Activated CD8-positive, alpha-beta memory T cell treated with anti-CD3 and anti-CD28 coated beads for 48 hours (primary cell): ENCODE data around the gene ZNF91.
"Not testable (repeated sequence)": the region's sequence is repeated elsewhere in the genome, so short reads cannot be mapped to it uniquely, and the experiment has no call there.

ENCODE experiments used
- DNase-seq, 3 experiments: peaks; one replicate each; pipeline ENCODE4 v3.0.0-alpha.2; 2020; ENCODE audit warnings: low read depth in 2 of 3, low spot score in 2 of 3

ZNF91 gene

DNA sequence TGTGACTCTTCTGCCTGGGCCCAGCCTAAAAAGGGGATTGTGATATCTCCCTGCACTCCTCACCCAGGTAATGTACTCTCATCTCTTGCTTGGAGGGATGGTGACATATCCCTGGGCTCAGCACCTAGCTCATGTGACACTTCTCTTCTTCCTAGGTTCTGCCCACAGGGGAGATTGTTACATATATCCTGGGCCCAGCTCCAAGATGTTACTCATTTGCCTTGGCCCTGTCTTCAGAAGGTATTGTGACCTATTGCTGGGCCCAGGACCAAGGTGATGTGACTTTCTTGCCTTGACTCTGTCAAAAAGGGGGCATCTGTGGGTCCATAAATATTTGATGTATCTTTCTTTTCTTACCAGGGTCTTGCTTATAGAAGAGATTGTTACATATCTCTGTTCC lies 73.9 kb downstream of the ZNF91 start:
- not testable (repeated sequence) for DNase-seq

DNA sequence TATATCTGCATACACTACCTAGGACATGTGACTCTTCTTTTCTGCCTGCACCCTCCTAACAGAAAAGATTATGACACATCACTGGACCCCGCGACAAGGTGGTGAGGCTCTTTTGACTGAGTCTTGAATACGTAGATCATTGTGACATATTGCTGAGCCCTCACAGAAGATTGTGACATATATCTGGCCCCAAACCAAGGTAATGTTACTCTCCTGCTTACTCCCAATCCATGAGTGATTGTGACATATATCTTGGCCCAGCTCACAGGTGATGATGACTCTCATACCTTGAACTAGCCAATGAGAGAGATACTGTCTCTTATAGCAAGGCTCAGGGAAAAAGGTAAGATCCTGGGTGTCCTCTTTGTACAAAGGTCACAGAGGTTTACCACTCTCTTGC lies 75.7 kb downstream of the ZNF91 start:
- not testable (repeated sequence) for DNase-seq

DNA sequence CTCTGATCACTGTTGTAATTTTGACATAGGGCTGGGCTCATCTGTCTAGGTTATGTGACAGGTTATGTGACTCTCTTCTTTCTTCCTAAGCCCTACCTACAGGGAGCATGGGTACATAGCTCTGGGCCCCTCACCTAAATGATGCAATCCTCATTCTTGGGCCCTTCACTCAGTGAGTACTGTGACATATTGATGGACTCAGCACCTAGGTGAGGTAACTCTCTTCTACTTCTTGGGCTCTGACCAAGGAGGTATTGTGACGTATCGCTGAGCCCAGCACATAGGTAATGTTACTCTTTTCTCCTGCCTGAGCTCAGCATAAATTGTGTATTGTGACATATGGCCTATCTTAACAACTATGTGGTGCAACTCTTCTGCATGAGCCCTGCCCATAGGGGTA lies 76.3 kb downstream of the ZNF91 start:
- DNase-seq: not testable (repeated sequence)

DNA sequence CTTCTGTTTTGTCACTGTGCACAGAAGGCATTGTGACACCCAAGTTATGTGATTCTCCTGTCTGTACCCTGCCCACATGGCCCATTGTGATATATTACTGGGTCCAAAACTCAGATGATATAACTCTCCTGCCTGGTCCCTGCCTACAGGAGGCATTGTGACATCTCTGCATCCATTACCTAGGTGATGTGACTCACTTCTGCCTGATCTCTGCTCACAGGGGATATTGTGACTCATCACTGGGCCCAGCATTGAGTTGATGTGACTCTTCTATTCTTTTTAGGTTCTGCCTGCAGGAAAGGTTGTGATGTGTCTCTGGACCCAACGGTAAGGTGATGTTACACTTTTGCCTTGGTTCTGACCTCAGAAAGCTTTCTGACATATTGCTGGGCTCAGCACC lies 77.1 kb downstream of the ZNF91 start:
- DNase-seq: no peak

- no peak for DNase-seq
Observed at GRCh38 chr19:23315286-23315685, 80.0 kb downstream of the ZNF91 start.

GRCh38 chr19:23314505-23315251 lies 80.6 kb downstream of the ZNF91 start:
- DNase-seq: no peak

DNA sequence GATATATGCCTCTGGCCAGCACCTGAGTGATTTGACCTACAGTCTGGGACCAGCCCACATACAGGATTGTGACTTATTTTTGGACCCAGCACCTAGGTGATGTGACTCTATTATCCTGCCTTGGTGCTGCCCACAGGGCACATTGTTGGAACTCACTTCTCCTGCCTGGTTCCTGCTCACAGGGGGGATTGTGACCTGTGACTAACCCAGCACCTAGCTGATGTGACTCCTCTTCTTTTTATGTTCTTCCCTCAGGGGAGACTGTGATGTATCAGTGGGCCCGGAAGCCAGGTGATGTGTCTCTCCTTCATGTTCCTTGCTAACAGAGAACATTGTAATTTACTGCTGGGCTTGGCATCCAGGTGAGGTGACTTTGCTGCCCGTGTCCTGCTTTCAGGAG lies 82.1 kb downstream of the ZNF91 start:
- no peak for DNase-seq

- no peak for DNase-seq
Observed at GRCh38 chr19:23312515-23312914, 82.8 kb downstream of the ZNF91 start.

DNA sequence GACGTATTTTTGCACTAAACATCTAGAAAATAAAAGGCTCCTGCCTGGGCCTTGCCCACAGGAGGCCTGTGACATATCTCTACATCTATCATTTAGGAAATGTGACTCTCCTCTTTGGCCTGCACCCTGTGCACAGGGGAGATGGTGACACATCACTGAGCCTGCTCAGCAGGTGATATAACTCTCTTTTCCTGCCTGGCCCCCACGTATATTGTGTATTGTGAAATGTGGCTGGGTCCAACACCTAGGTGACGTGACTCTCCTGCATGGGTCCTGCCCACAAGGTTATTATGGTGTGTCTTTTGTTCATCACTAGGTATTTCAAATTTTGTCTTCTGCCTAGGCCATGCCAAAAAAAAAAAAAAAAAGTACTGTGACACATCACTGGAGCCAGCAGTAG lies 83.7 kb downstream of the ZNF91 start:
- no peak for DNase-seq

- no peak for DNase-seq
Observed at GRCh38 chr19:23310729-23311211, 84.5 kb downstream of the ZNF91 start.

- DNase-seq: no peak
Observed at GRCh38 chr19:23309926-23310325, 85.3 kb downstream of the ZNF91 start.

- DNase-seq: no peak
Observed at GRCh38 chr19:23305555-23305954, 89.7 kb downstream of the ZNF91 start.

- DNase-seq: no peak
Observed at GRCh38 chr19:23304238-23304637, 91.0 kb downstream of the ZNF91 start.

DNA sequence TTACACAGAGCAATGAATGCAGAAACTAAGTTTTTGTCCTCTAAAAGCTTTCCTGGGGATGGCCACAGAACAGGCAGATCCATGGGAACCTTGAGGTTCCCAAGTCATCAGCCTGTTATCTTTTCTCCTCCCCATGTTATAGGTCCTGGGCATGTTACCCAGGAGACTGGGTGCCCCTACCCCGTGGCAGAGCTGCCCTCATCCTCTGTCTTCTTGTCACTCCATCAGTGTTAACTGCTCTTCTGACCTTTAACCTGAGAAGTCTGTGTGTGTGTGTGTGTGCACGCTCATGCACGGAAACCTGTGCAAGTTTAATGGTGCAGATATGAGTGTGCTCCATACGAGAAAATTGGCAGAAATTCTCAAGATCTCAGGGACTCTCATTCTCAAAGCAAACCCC lies 101.1 kb downstream of the ZNF91 start:
- DNase-seq: no peak

DNA sequence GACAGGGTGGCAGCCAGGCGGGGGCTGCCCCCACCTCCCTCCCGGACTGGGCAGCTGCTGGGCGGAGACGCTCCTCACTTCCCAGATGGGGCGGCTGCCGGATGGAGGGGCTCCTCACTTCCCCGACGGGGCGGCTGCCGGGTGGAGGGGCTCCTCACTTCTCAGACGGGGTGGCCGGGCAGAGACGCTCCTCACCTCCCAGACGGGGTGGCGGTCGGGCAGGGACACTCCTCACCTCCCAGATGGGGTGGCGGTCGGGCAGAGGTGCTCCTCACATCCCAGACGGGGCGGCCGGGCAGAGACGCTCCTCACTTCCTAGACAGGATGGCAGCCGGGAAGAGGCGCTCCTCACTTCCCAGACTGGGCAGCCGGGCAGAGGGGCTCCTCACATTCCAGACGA lies 105.3 kb downstream of the ZNF91 start:
- DNase-seq: not testable (repeated sequence)
